Memory B cell (primary cell): ENCODE results near the gene BCS1L.

ENCODE experiments used
- ATAC-seq: fragments of 150-1000 bp; cut with Tn5 transposase; 2 replicates; pipeline ENCODE4 v1.10.0; 2021; ENCODE audit warnings: low read depth, mild to moderate bottlenecking, moderate library complexity
- DNase-seq, 2 donors: peaks; one replicate each; pipeline ENCODE4 v3.0.0; 2022; ENCODE audit warnings: low spot score in 2 of 2
- H3K27ac Mint-ChIP-seq: one replicate; pipeline ENCODE4 v1.8.0; 2022; ENCODE audit warnings: mild to moderate bottlenecking, moderate library complexity, mixed read lengths
- H3K27me3 Mint-ChIP-seq: one replicate; pipeline ENCODE4 v1.8.0; 2022; ENCODE audit warnings: mixed read lengths
- H3K36me3 Mint-ChIP-seq: one replicate; pipeline ENCODE4 v1.8.0; 2022; ENCODE audit warnings: mild to moderate bottlenecking, mixed read lengths
- H3K4me1 Mint-ChIP-seq: one replicate; pipeline ENCODE4 v1.8.0; 2022; ENCODE audit warnings: mixed read lengths
- H3K4me3 Mint-ChIP-seq: one replicate; pipeline ENCODE4 v1.8.0; 2022; ENCODE audit warnings: mild to moderate bottlenecking, moderate library complexity, mixed read lengths
- H3K9me3 Mint-ChIP-seq: one replicate; pipeline ENCODE4 v1.8.0; 2022; ENCODE audit warnings: mixed read lengths

The BCS1L gene

DNA sequence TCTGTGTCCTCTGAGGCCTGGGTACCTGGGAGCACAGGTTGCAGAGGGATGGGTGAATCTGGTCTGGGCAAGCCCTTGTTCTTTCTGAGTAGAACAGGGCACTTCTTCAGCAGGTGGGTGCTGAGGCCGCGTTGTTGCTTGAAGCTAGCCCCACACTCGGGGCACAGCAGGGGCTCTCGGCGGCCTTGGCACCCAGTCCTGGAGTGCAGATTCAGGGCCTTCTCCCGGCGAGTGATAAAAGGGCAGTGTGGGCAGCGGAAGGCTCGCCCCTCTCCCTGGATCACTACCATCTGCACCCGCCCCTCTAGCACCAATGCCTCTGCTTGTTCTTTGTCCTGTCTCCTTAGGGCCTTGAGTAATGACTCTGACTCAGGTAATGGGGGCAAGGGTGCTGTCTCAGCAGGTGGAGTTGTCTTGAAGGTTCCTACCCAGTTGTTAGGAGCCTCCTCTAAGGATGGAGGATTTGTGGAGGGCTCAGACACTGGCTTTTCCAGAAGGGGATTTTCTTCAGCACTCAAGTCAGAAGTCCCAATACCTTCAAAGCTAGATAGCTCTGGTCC lies 15.7 kb upstream of the BCS1L start:
- DNase-seq (no peak), ATAC-seq (no peak)
- Mint-ChIP-seq H3K27ac (no peak overlapping the region), H3K4me3 (no peak overlapping the region), H3K4me1 (peaks cover 3% of the 10 kb centered on the region), H3K9me3 (no peaks in the 10 kb centered on the region), H3K36me3 (peaks cover 16% of the 10 kb centered on the region), H3K27me3 (no peaks in the 10 kb centered on the region)

- Mint-ChIP-seq H3K36me3 (peaks cover 14% of the 10 kb centered on the region), H3K27ac (no peak overlapping the region), H3K4me1 (peaks cover 3% of the 10 kb centered on the region), H3K9me3 (no peaks in the 10 kb centered on the region), H3K4me3 (no peak overlapping the region), H3K27me3 (no peaks in the 10 kb centered on the region)
- DNase-seq (no peak), ATAC-seq (no peak)
Observed at GRCh38 chr2:218644721-218645120, 14.8 kb upstream of the BCS1L start.

DNA sequence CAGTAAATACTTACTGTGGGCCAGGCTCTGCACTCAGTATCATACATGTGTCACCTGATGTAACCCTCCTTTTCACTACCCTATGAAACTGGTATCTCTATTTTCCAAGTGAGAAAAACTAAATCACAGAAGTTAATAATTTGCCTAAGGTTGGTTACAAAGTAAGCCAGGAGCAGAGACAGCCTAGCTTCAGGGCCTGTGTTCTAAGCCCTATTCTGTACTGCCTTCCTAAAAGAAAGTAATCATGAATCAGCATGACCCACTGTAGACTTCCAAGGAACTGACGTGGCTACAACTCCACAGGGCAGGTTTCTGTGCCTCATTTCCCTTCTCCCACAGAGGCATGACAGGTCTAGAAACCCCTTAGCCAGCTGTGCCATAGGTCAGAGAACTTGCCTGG lies 14.4 kb upstream of the BCS1L start:
- H3K9me3 Mint-ChIP-seq, result no peaks in the 10 kb centered on the region
- peaks cover 3% of the 10 kb centered on the region for H3K4me1 Mint-ChIP-seq
- H3K36me3 Mint-ChIP-seq, result peaks cover 15% of the 10 kb centered on the region
- no peak overlapping the region for H3K4me3 Mint-ChIP-seq
- H3K27me3 Mint-ChIP-seq, result no peaks in the 10 kb centered on the region
- ATAC-seq (no peak), DNase-seq (no peak)
- H3K27ac Mint-ChIP-seq, result no peak overlapping the region

DNA sequence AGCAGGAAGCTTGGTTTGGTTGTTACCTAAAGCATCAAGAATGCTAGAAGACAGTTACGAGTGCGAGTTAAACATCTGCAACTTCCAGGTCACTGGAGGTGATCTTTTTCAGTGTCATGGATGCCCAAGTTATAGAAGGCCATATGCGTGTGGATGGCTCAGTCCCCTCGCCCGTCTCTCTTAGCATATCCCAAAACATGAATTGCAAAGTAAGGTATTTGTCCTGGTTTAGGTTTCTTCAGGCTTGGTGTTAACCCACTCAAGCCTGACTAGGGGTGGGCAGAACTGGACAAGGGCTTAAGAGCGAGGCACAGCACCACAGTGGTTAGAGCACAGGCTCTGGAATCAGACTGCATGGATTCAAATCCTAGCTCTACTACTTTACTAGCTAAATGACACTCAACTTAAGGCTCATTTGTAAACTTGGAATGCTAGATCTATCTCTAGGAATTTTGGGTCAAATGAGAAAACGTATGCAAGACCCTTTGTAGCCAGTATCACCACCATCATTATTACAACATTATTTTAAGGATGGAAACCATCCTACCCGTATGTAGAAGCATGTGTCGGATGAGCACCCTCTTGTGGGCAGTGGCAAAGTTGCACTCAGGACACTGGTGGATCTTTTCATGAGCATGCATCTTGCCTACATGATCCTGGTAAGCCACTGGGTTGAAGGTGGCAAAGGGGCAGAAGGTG lies 11.2 kb upstream of the BCS1L start:
- Mint-ChIP-seq H3K4me1 (peaks cover 5% of the 10 kb centered on the region), H3K27me3 (no peaks in the 10 kb centered on the region), H3K4me3 (no peak overlapping the region), H3K27ac (no peak overlapping the region), H3K9me3 (no peaks in the 10 kb centered on the region), H3K36me3 (peaks cover 28% of the 10 kb centered on the region)
- ATAC-seq (peak; percentile 75), DNase-seq (peak; percentile 36 to 37)

DNA sequence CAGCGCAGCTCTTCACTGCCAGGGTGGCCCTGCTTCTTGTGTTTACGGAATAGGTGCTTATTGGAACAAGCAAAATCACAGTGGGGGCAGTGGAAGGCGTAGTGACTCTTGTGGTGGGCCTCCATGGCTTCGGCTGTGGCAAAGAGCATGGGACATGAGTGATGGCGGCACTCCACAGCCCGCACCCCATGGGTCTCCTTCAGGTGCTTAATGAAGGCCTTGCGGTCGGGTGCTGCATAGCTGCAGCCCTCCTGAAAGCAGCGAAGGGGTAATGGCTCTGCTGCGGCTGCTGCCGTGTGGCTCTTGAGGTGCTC lies 10.7 kb upstream of the BCS1L start:
- no peak overlapping the region for H3K27ac Mint-ChIP-seq
- DNase-seq (no peak), ATAC-seq (no peak)
- H3K4me3 Mint-ChIP-seq, result no peak overlapping the region
- no peaks in the 10 kb centered on the region for H3K9me3 Mint-ChIP-seq
- peaks cover 28% of the 10 kb centered on the region for H3K36me3 Mint-ChIP-seq
- no peaks in the 10 kb centered on the region for H3K27me3 Mint-ChIP-seq
- peaks cover 5% of the 10 kb centered on the region for H3K4me1 Mint-ChIP-seq

DNA sequence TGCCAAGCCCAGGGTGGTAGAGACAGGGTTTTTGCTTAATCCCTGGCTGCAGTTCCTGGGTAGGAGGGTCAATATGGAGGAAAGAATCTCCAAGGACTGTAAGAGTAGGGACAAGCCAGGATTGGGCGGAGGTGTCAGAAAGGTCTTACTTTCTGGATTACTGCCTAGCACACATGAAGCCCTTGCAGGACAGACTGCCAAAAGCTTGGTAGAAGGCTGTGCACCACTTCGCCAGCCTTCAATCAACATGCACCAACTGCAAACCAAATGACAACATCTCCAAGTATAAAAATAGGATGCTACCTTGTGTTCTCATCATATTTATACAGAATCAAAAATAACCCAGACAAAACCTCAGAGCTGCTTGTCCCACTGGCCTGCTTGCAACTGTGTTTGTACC lies 3.7 kb upstream of the BCS1L start:
- Mint-ChIP-seq H3K4me3 (no peak overlapping the region), H3K36me3 (peaks cover 15% of the 10 kb centered on the region), H3K27ac (no peak overlapping the region), H3K27me3 (no peaks in the 10 kb centered on the region), H3K4me1 (peaks cover 27% of the 10 kb centered on the region), H3K9me3 (no peaks in the 10 kb centered on the region)
- ATAC-seq, result no peak
- DNase-seq, result no peak

DNA sequence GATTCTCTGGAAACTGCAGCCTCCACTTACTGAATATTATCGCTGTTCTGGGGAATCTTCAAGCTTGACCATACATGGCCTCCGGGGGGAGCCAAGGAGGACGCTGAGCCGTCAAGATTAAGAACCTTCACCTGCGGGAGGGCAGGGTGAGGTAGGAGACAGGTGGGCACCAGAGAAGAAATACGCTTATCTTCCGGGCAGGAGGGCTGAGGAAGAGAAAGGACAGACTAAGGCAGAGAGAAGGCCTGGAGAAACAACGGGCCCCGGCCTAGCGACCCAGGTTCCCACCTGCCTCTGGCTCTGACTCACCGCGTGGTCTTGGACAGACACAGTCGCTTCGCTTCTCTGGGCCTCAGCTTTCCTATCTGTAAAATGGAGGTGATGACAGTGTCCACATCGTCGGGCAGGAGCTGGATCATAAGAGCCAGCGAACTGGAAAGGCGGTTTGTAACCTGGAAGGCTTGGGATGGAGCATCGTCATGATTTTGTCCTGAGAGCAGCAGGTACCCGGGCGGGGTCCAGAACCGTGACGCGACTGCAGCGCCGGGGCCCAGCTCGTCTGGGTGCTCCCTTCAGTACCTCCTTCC lies 719 bp upstream of the BCS1L start:
- peak; percentile 21 to 31 for DNase-seq
- Mint-ChIP-seq H3K27me3 (no peaks in the 10 kb centered on the region), H3K9me3 (no peaks in the 10 kb centered on the region), H3K4me1 (peaks cover 26% of the 10 kb centered on the region), H3K4me3 (peak overlapping the region; percentile 90), H3K36me3 (peaks cover 18% of the 10 kb centered on the region), H3K27ac (peak overlapping the region; percentile 73)
- peak; percentile 38 for ATAC-seq

- Mint-ChIP-seq H3K27ac (peak overlapping the region; percentile 73), H3K36me3 (peaks cover 24% of the 10 kb centered on the region), H3K9me3 (no peaks in the 10 kb centered on the region), H3K4me1 (peaks cover 26% of the 10 kb centered on the region), H3K4me3 (peak overlapping the region; percentile 90), H3K27me3 (no peaks in the 10 kb centered on the region)
- no peak for ATAC-seq
- DNase-seq, result no peak
Observed at GRCh38 chr2:218659988-218660358, 490 bp downstream of the BCS1L start.

DNA sequence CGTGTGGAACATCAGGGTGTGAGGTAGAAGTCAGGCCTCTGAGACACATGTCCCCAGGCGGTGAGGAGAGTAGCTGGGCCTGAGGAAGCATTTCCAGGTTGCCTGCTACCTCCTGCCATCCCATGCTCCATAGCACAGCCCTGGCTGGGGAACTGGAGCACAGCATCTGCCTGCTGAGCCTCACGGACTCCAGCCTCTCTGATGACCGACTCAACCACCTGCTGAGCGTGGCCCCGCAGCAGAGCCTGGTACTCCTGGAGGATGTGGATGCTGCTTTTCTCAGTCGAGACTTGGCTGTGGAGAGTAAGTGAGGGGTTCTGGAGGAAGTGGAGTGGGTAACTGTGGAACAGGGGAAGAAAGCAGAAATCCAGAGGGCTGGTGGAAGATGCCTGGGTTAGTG lies 2.9 kb downstream of the BCS1L start:
- Mint-ChIP-seq H3K36me3 (peaks cover 34% of the 10 kb centered on the region), H3K9me3 (no peaks in the 10 kb centered on the region), H3K27ac (no peak overlapping the region), H3K4me3 (no peak overlapping the region), H3K27me3 (no peaks in the 10 kb centered on the region), H3K4me1 (peaks cover 21% of the 10 kb centered on the region)
- ATAC-seq (no peak), DNase-seq (no peak)

DNA sequence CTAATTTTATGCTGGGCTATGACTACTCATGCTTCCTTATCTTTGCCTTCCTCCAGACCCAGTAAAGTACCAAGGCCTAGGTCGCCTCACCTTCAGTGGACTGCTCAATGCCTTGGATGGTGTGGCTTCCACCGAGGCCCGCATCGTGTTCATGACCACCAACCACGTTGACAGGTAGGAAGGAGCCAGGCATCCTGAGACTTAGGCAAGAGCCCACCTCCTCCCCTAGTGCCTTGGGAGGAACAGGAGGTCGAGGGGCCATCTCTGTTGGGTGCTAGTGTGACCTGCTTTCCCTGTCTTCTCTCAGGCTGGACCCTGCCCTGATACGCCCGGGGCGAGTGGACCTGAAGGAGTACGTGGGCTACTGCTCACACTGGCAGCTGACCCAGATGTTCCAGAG lies 3.3 kb downstream of the BCS1L start:
- Mint-ChIP-seq H3K36me3 (peaks cover 31% of the 10 kb centered on the region), H3K27me3 (no peaks in the 10 kb centered on the region), H3K27ac (peak overlapping the region; percentile 5), H3K9me3 (no peaks in the 10 kb centered on the region), H3K4me1 (peaks cover 18% of the 10 kb centered on the region), H3K4me3 (no peak overlapping the region)
- ATAC-seq, result no peak
- DNase-seq, result no peak

GRCh38 chr2:218663901-218664300 lies 4.4 kb downstream of the BCS1L start:
- Mint-ChIP-seq H3K27ac (no peak overlapping the region), H3K36me3 (peaks cover 31% of the 10 kb centered on the region), H3K4me1 (peaks cover 11% of the 10 kb centered on the region), H3K27me3 (no peaks in the 10 kb centered on the region), H3K9me3 (no peaks in the 10 kb centered on the region), H3K4me3 (no peak overlapping the region)
- no peak for DNase-seq
- ATAC-seq, result no peak

GRCh38 chr2:218664653-218665052 lies 5.2 kb downstream of the BCS1L start:
- Mint-ChIP-seq H3K4me3 (no peak overlapping the region), H3K36me3 (peaks cover 31% of the 10 kb centered on the region), H3K4me1 (peaks cover 9% of the 10 kb centered on the region), H3K9me3 (no peaks in the 10 kb centered on the region), H3K27ac (no peak overlapping the region), H3K27me3 (no peaks in the 10 kb centered on the region)
- DNase-seq, result no peak
- ATAC-seq, result no peak

DNA sequence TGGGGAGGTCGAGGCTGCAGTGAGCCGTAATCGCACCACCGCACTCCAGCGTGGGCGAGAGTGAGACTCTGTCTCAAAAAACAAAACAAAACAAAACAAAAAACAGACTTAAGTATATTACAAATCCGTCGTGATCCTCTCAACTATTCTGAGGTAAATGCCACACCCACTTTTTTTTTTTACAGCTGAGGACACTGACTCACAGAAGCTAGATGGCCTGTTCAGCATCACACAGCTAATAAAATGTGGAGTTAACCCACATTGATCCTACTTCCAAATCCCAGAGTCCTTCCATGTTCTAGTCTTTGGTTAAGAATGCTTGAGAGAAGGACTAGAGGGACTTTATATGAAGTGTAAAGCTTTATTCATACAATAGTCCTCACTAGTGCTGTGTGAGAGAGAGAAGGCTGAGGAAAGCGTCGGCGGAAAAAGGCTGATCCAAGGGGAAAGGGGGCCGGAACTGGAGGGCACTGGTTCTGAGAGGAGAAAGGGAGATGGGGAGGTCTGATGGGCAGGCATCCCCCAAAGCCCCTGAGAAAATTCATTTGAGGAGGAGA lies 11.7 kb downstream of the BCS1L start:
- Mint-ChIP-seq H3K4me1 (peaks cover 19% of the 10 kb centered on the region), H3K27ac (peak overlapping the region; percentile 92), H3K9me3 (no peaks in the 10 kb centered on the region), H3K36me3 (peaks cover 5% of the 10 kb centered on the region), H3K4me3 (peak overlapping the region; percentile 94), H3K27me3 (no peaks in the 10 kb centered on the region)
- DNase-seq (no peak), ATAC-seq (no peak)

GRCh38 chr2:218671654-218672566 lies 12.4 kb downstream of the BCS1L start, which contains the start of the genes RNF25 and STK36:
TSS of gene RNF25 (minus strand) at chr2:218672002. CDS start at chr2:218671970, 32 bp downstream.
TSS of gene STK36 (plus strand) at chr2:218672086. CDS start at chr2:218672830, 744 bp downstream.
- peak; percentile 97 for ATAC-seq
- H3K36me3 Mint-ChIP-seq, result peaks cover 6% of the 10 kb centered on the region
- peak within 1 kb of the TSS; percentile 92 for H3K27ac Mint-ChIP-seq
- H3K27me3 Mint-ChIP-seq, result no peaks in the 10 kb centered on the region
- peak within 1 kb of the TSS; percentile 94 for H3K4me3 Mint-ChIP-seq
- H3K9me3 Mint-ChIP-seq, result no peaks in the 10 kb centered on the region
- H3K4me1 Mint-ChIP-seq, result peaks cover 19% of the 10 kb centered on the region
- DNase-seq, result peak; percentile 60 to 63
